OCI-LY1 (cell line): ENCODE measurements around the gene GPR171.
"Not testable (repeated sequence)": the region's sequence is repeated elsewhere in the genome, so short reads cannot be mapped to it uniquely, and the experiment has no call there.

Experiments
- CTCF ChIP-seq: fragments of 200-600 bp; sonication (generic), shearing (Covaris generic); IDR thresholded peaks from 2 replicates; pipeline ENCODE4 v1.5.1; 2017; ENCODE audit warnings: mild to moderate bottlenecking, antibody characterized with exemption, low read length, moderate library complexity, mixed read lengths
- EZH2 ChIP-seq: fragments of 200-600 bp; sonication (generic), shearing (Covaris generic); IDR thresholded peaks from 2 replicates; pipeline ENCODE4 v1.8.0; 2017; ENCODE audit warnings: borderline replicate concordance, mixed run types, mild to moderate bottlenecking, antibody characterized with exemption, low read length, moderate library complexity, mixed read lengths

- not testable (repeated sequence) for TF ChIP-seq CTCF, EZH2
Measured at GRCh38 chr3:151232403-151232802, 29.4 kb upstream of the GPR171 start.
